K562 (cell line): Measurements from ENCODE around the gene RSRC1. TPM values are rescaled to one million over a fixed set of nuclear protein-coding genes. Genes with fewer than 3 reads are reported as not detected.

Source experiments
- ATAC-seq: fragments of 200-7000 bp; cut with Tn5 transposase; 3 replicates; pipeline ENCODE4 v1.9.1; 2020; ENCODE audit warnings: moderate library complexity
- BruUV-seq: library from RNA; stranded (reverse); fragments of 400-500 nt; replicated peaks from 2 replicates; lab custom pipeline; 2021; lab: Mats Ljungman, UMichigan
- CTCF ChIA-PET: fragments of 300-600 bp; formaldehyde crosslinking; extraction: SDS; loops from one replicate; lab custom pipeline; 2021; ENCODE audit warnings: low intra/inter-chr PET ratio; lab: Yijun Ruan, JAX
- POLR2A ChIA-PET: fragments of 300-600, 350-650 bp; sonication (Branson Sonifier 250); formaldehyde crosslinking; extraction: SDS; loops from one replicate; lab custom pipeline; 2021; ENCODE audit warnings: antibody characterized with exemption, inconsistent platforms; lab: Yijun Ruan, JAX
- DNase-seq, 4 experiments: peaks; one replicate each; pipeline versions ENCODE4 v3.0.0 to v3.0.0-alpha.2; 2011 to 2018; ENCODE audit warnings: low spot score in 3 of 4, mixed read lengths in 3 of 4; ENCODE audit errors: extremely low read depth in 1 of 4
- FAIRE-seq: peaks from 2 replicates; lab custom pipeline; 2011; peaks lifted over from hg19 to GRCh38; lab: Jason Lieb, UNC
- H2AFZ ChIP-seq: 2 replicates; pipeline ENCODE4 v1.6.0; 2011; ENCODE audit warnings: low read depth, low read length, control low read depth, inconsistent platforms
- H3K27ac ChIP-seq: fragments of 200-600 bp; 3 replicates; pipeline ENCODE4 v1.8.0; 2011; ENCODE audit warnings: low read depth, mild to moderate bottlenecking, control low read depth, inconsistent platforms, low read length, moderate library complexity, mixed read lengths; ENCODE audit errors: extremely low read depth
- H3K27me3 ChIP-seq, 2 experiments: fragments of 300-600 bp in 1 of 2; 2 replicates in 1 of 2; 3 replicates in 1 of 2; pipeline versions ENCODE4 v1.6.0 to v1.8.0; 2011; ENCODE audit warnings: inconsistent platforms in 2 of 2, low read length in 2 of 2, mild to moderate bottlenecking in 1 of 2, mixed read lengths in 1 of 2, moderate library complexity in 1 of 2; ENCODE audit not compliant: control insufficient read depth in 2 of 2, insufficient read depth in 2 of 2
- H3K36me3 ChIP-seq: fragments of 300-600 bp; 3 replicates; pipeline ENCODE4 v1.8.0; 2011; ENCODE audit warnings: mild to moderate bottlenecking, low read length, inconsistent platforms; ENCODE audit not compliant: control insufficient read depth, insufficient read depth
- H3K4me1 ChIP-seq, 2 experiments: fragments of 200-600 bp in 1 of 2; replicated peaks in 1 of 2; 2 replicates in 1 of 2; 3 replicates in 1 of 2; pipeline versions ENCODE4 v1.5.1 to v1.8.0; 2011; ENCODE audit warnings: inconsistent platforms in 2 of 2, low read length in 2 of 2, mild to moderate bottlenecking in 1 of 2, mixed read lengths in 1 of 2, moderate library complexity in 1 of 2; ENCODE audit not compliant: control insufficient read depth in 2 of 2, insufficient read depth in 2 of 2
- H3K4me2 ChIP-seq: 2 replicates; pipeline ENCODE4 v1.6.1; 2011; ENCODE audit warnings: low read length, control low read depth, inconsistent platforms, mixed read lengths; ENCODE audit not compliant: insufficient read depth
- H3K4me3 ChIP-seq: fragments of 200-600 bp; sonication (generic), shearing (Covaris generic); 2 replicates; pipeline ENCODE4 v1.5.1; 2016; ENCODE audit warnings: control low read depth, inconsistent platforms
- H3K79me2 ChIP-seq: fragments of 200-600 bp; 3 replicates; pipeline ENCODE4 v1.8.0; 2011; ENCODE audit warnings: low read length, inconsistent platforms; ENCODE audit not compliant: control insufficient read depth, insufficient read depth
- H3K9ac ChIP-seq, 2 experiments: 2 replicates each; pipeline versions ENCODE4 v1.6.0 to v1.6.1; 2011; ENCODE audit warnings: low read depth in 2 of 2, low read length in 2 of 2, control low read depth in 1 of 2, inconsistent platforms in 1 of 2, mild to moderate bottlenecking in 1 of 2, mixed read lengths in 1 of 2; ENCODE audit not compliant: insufficient read depth in 1 of 2
- H3K9me1 ChIP-seq: one replicate; pipeline ENCODE4 v1.6.0; 2011; ENCODE audit warnings: inconsistent platforms, mild to moderate bottlenecking, low read length, moderate library complexity; ENCODE audit not compliant: control insufficient read depth, insufficient read depth
- H3K9me3 ChIP-seq: replicated peaks from 2 replicates; pipeline ENCODE4 v1.5.1; 2011; ENCODE audit warnings: low read depth, low read length, inconsistent platforms; ENCODE audit not compliant: control insufficient read depth, insufficient read depth
- H4K20me1 ChIP-seq: replicated peaks from 2 replicates; pipeline ENCODE4 v1.6.1; 2011; ENCODE audit warnings: low read length, inconsistent platforms, mixed read lengths; ENCODE audit not compliant: control insufficient read depth, insufficient read depth
- HNRNPL ChIP-seq: fragments of 200-400 bp; formaldehyde crosslinking; IDR thresholded peaks from 2 replicates; pipeline ENCODE4 v1.6.1; 2017; ENCODE audit warnings: low read depth, mild to moderate bottlenecking, low read length
- ZNF609 ChIP-seq: sonication (generic); formaldehyde crosslinking; IDR thresholded peaks from 2 replicates; pipeline ENCODE4 v1.8.1; 2023; ENCODE audit warnings: missing genetic modification reagents, mild to moderate bottlenecking, borderline replicate concordance
- WGBS: fragments of 100-300 bp; shearing (Covaris generic); methylation state at CpG from one replicate; pipeline ENCODE4 v1.1.6; 2016; ENCODE audit warnings: low coverage, mixed read lengths; ENCODE audit not compliant: insufficient coverage; ENCODE audit errors: missing lambda C conversion rate; 5-methylcytosine and 5-hydroxymethylcytosine counted together
- in situ Hi-C: fragments of 300-500 bp; cut with MboI; formaldehyde crosslinking; loops from 4 replicates; pipeline ENCODE4 v1.15.0; 2018; ENCODE audit warnings: inconsistent platforms, mixed read lengths
- intact Hi-C: fragments of 100-400 bp; cut with micrococcal nuclease; formaldehyde crosslinking; loops from 2 replicates; pipeline ENCODE4 v1.14.2; 2022
- polyA plus RNA-seq, 8 experiments: library from polyadenylated mRNA; depleted of rRNA in 4 of 8; stranded (reverse) in 5 of 8; unstranded in 3 of 8; fragments of >200 nt; fragmentation: Nextera tagmentation in 2 of 8; fragmentation: Illumina TruSeq in 1 of 8; extraction: Ambion mirVana in 2 of 8; extraction: Trizol in 1 of 8; gene quantifications; 2 replicates each; pipeline versions ENCODE4 v1.2.1 to v1.2.3, GENCODE V29; 2011 to 2014; ENCODE audit warnings: inconsistent platforms in 1 of 8, missing spikeins in 1 of 8
- total RNA-seq, 7 experiments: library from RNA; depleted of rRNA in 6 of 7; stranded (reverse); fragments of >200 nt in 6 of 7; fragmentation: Illumina TruSeq in 2 of 7; extraction: Trizol in 2 of 7; gene quantifications; 2 replicates each; pipeline versions ENCODE4 v1.2.1 to v1.2.3, GENCODE V29; 2011 to 2021; ENCODE audit warnings: low replicate concordance in 1 of 7

RSRC1 gene
- total and polyA plus RNA-seq, 9 of the 15 experiments (the other 6 are each of a cell fraction or from before 2014, with no cell fraction given), result 19.3 to 128 (median 75.5) TPM

- DNase-seq (no peak), FAIRE-seq (no peak), ATAC-seq (no peak)
- BruUV-seq, result no TSS peak
- Histone ChIP-seq H3K9ac (no peak overlapping the region), H3K9me1 (no peaks in the 10 kb centered on the region), H3K4me2 (no peak overlapping the region), H2AFZ (no peak overlapping the region), H3K79me2 (no peaks in the 10 kb centered on the region), H3K4me3 (no peak overlapping the region), H3K36me3 (no peaks in the 10 kb centered on the region), H3K27ac (no peak overlapping the region), H3K9me3 (no peaks in the 10 kb centered on the region), H4K20me1 (no peaks in the 10 kb centered on the region), H3K27me3 (no peaks in the 10 kb centered on the region), H3K4me1 (no peaks in the 10 kb centered on the region)
- 0% methylated on average over 1 of the region's 1 CpG for WGBS
- in situ Hi-C loops (no loop called here), intact Hi-C loops (no loop called here)
- ChIA-PET POLR2A (no interaction called here), CTCF (no interaction called here)
- TF ChIP-seq HNRNPL (no peak), ZNF609 (CRISPR knock-in tag) (no peak)
Measured at GRCh38 chr3:158086361-158086760, 23.5 kb upstream of the RSRC1 start.
